Measurements from ENCODE around the gene PRR15L. TPM values are rescaled to one million over a fixed set of nuclear protein-coding genes. Genes with fewer than 3 reads are reported as not detected.

PRR15L gene
- total and polyA plus RNA-seq, 2 experiments from 2014 or later = 56.5 to 66.4 TPM

- H3K27me3 ChIP-seq = no peaks in the 10 kb centered on the region
- H3K4me1 ChIP-seq (ENCODE audit: insufficient read depth) = no peaks in the 10 kb centered on the region
- no peak overlapping the region for H3K4me2 ChIP-seq
- H3K36me3 ChIP-seq (replicated peaks; ENCODE audit: insufficient read depth, low read depth) = no peaks in the 10 kb centered on the region
- no peaks in the 10 kb centered on the region for H4K20me1 ChIP-seq (ENCODE audit: insufficient read depth, poor library complexity, severe bottlenecking)
- no peaks in the 10 kb centered on the region for H3K79me2 ChIP-seq
- H3K9me2 ChIP-seq (replicated peaks; ENCODE audit: insufficient read depth) = no peaks in the 10 kb centered on the region
- H2AFZ ChIP-seq = no peak overlapping the region
- no peaks in the 10 kb centered on the region for H3K9me3 ChIP-seq (ENCODE audit: low read depth)
- no peak for DNase-seq (ENCODE audit: low spot score)
- H3K4me3 ChIP-seq = no peak overlapping the region
- TF ChIP-seq CTCF (IDR thresholded peaks at IDR 0.05; ENCODE audit: poor library complexity) = no peak
- no peak for TF ChIP-seq EZH2phosphoT487 (IDR thresholded peaks at IDR 0.05; ENCODE audit: low read depth, severe bottlenecking, unreplicated experiment)
- no peak for TF ChIP-seq EZH2 (IDR thresholded peaks at IDR 0.05; ENCODE audit: borderline replicate concordance)
- WGBS (ENCODE audit: low lambda C conversion rate, missing lambda C conversion rate) = 61% methylated on average over 9 of the region's 9 CpGs
- no peak overlapping the region for H3K27ac ChIP-seq
Observed at GRCh38 chr17:47993031-47993564, 35.4 kb upstream of the PRR15L start.

DNA sequence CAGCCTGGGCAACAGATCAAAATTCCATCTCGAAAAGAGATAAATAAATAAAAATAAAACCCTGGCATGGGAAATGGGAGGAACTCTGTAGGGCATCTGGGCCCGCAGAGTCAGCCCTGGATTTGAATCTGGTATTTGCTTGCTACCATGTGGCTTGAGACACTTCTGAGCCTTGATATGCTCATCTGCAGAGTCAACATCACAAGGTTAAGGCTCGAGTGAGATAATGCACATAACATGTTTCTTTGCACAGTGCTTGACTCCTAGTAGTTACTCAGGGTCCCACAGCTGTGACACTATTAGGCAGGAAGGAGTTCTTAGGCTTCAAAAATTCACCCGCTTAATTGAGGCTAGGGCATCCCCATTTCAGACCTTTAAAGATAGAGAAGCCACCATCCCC lies 34.5 kb upstream of the PRR15L start:
- H4K20me1 ChIP-seq (ENCODE audit: insufficient read depth, poor library complexity, severe bottlenecking) = no peaks in the 10 kb centered on the region
- no peaks in the 10 kb centered on the region for H3K9me3 ChIP-seq (ENCODE audit: low read depth)
- no peaks in the 10 kb centered on the region for H3K36me3 ChIP-seq (replicated peaks; ENCODE audit: insufficient read depth, low read depth)
- no peaks in the 10 kb centered on the region for H3K27me3 ChIP-seq
- H3K9me2 ChIP-seq (replicated peaks; ENCODE audit: insufficient read depth) = no peaks in the 10 kb centered on the region
- no peak overlapping the region for H3K4me3 ChIP-seq
- WGBS (ENCODE audit: low lambda C conversion rate, missing lambda C conversion rate) = 81% methylated on average over 4 of the region's 4 CpGs
- no peak overlapping the region for H3K27ac ChIP-seq
- H3K79me2 ChIP-seq = no peaks in the 10 kb centered on the region
- H3K4me1 ChIP-seq (ENCODE audit: insufficient read depth) = peaks cover 8% of the 10 kb centered on the region
- DNase-seq (ENCODE audit: low spot score) = no peak
- TF ChIP-seq CTCF (IDR thresholded peaks at IDR 0.05; ENCODE audit: poor library complexity) (no peak), EZH2phosphoT487 (IDR thresholded peaks at IDR 0.05; ENCODE audit: low read depth, severe bottlenecking, unreplicated experiment) (no peak), EZH2 (IDR thresholded peaks at IDR 0.05; ENCODE audit: borderline replicate concordance) (no peak)
- H2AFZ ChIP-seq = no peak overlapping the region
- no peak overlapping the region for H3K4me2 ChIP-seq

- Histone ChIP-seq H3K9me3 (ENCODE audit: low read depth) (no peaks in the 10 kb centered on the region), H4K20me1 (ENCODE audit: insufficient read depth, poor library complexity, severe bottlenecking) (no peaks in the 10 kb centered on the region), H3K9me2 (replicated peaks; ENCODE audit: insufficient read depth) (no peaks in the 10 kb centered on the region), H3K4me1 (ENCODE audit: insufficient read depth) (peaks cover 9% of the 10 kb centered on the region), H3K4me2 (no peak overlapping the region), H3K36me3 (replicated peaks; ENCODE audit: insufficient read depth, low read depth) (no peaks in the 10 kb centered on the region), H3K27ac (no peak overlapping the region), H3K4me3 (no peak overlapping the region), H3K79me2 (no peaks in the 10 kb centered on the region), H2AFZ (no peak overlapping the region), H3K27me3 (no peaks in the 10 kb centered on the region)
- TF ChIP-seq EZH2 (IDR thresholded peaks at IDR 0.05; ENCODE audit: borderline replicate concordance) (no peak), CTCF (IDR thresholded peaks at IDR 0.05; ENCODE audit: poor library complexity) (no peak), EZH2phosphoT487 (IDR thresholded peaks at IDR 0.05; ENCODE audit: low read depth, severe bottlenecking, unreplicated experiment) (no peak)
- 52% methylated on average over 13 of the region's 14 CpGs for WGBS (ENCODE audit: low lambda C conversion rate, missing lambda C conversion rate)
- no peak for DNase-seq (ENCODE audit: low spot score)
Observed at GRCh38 chr17:47990962-47991731, 33.5 kb upstream of the PRR15L start.
